ENCODE measurements around the gene LNX1.

DNA sequence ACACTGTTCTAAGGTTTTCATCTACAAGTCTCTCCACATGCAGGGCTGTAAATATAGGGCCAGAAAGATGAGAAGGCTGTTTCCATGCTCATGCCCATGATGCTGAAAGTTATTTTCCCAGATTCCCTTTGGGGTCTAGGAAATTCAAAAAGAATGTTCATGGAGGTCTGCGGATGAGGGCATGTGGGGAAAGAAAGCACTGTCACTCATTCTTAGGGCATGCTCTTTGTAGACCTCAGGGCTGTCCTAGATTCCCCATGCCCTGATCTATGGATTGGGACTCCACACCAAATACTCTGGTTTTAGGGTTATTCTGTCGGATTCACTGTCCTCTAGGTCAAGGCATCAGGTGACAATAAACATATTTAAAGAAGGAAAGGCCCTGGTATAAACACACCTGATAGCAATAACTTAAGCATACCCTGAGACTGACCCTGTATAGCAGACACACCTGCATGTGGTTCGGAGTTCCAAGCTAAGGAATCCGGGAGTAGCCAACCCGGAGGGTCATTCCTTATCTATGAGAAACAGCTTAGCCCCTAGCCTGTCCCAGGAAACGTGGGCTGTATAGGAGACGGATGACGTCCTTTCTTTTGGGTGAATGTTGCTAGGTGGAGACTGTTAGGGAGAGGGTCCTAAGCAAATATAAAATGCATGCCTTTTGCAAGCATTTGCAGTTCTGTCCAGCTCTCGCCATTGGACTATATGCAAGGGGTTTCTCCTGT is 37.6 kb downstream of the LNX1 start:
- TF ChIP-seq, protein P1, sequence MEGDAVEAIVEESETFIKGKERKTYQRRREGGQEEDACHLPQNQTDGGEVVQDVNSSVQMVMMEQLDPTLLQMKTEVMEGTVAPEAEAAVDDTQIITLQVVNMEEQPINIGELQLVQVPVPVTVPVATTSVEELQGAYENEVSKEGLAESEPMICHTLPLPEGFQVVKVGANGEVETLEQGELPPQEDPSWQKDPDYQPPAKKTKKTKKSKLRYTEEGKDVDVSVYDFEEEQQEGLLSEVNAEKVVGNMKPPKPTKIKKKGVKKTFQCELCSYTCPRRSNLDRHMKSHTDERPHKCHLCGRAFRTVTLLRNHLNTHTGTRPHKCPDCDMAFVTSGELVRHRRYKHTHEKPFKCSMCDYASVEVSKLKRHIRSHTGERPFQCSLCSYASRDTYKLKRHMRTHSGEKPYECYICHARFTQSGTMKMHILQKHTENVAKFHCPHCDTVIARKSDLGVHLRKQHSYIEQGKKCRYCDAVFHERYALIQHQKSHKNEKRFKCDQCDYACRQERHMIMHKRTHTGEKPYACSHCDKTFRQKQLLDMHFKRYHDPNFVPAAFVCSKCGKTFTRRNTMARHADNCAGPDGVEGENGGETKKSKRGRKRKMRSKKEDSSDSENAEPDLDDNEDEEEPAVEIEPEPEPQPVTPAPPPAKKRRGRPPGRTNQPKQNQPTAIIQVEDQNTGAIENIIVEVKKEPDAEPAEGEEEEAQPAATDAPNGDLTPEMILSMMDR (IDR thresholded peaks at IDR 0.05 in 2 of 3, conservative IDR thresholded peaks at IDR 0.05 in 1 of 3; ENCODE audit: borderline replicate concordance in 1 of 3, insufficient read depth in 1 of 3, low read depth in 2 of 3, low read length in 2 of 3): no peak
- TF ChIP-seq, protein P2, sequence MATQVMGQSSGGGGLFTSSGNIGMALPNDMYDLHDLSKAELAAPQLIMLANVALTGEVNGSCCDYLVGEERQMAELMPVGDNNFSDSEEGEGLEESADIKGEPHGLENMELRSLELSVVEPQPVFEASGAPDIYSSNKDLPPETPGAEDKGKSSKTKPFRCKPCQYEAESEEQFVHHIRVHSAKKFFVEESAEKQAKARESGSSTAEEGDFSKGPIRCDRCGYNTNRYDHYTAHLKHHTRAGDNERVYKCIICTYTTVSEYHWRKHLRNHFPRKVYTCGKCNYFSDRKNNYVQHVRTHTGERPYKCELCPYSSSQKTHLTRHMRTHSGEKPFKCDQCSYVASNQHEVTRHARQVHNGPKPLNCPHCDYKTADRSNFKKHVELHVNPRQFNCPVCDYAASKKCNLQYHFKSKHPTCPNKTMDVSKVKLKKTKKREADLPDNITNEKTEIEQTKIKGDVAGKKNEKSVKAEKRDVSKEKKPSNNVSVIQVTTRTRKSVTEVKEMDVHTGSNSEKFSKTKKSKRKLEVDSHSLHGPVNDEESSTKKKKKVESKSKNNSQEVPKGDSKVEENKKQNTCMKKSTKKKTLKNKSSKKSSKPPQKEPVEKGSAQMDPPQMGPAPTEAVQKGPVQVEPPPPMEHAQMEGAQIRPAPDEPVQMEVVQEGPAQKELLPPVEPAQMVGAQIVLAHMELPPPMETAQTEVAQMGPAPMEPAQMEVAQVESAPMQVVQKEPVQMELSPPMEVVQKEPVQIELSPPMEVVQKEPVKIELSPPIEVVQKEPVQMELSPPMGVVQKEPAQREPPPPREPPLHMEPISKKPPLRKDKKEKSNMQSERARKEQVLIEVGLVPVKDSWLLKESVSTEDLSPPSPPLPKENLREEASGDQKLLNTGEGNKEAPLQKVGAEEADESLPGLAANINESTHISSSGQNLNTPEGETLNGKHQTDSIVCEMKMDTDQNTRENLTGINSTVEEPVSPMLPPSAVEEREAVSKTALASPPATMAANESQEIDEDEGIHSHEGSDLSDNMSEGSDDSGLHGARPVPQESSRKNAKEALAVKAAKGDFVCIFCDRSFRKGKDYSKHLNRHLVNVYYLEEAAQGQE (IDR thresholded peaks at IDR 0.05; ENCODE audit: low read depth): no peak
- TF ChIP-seq, protein P3, sequence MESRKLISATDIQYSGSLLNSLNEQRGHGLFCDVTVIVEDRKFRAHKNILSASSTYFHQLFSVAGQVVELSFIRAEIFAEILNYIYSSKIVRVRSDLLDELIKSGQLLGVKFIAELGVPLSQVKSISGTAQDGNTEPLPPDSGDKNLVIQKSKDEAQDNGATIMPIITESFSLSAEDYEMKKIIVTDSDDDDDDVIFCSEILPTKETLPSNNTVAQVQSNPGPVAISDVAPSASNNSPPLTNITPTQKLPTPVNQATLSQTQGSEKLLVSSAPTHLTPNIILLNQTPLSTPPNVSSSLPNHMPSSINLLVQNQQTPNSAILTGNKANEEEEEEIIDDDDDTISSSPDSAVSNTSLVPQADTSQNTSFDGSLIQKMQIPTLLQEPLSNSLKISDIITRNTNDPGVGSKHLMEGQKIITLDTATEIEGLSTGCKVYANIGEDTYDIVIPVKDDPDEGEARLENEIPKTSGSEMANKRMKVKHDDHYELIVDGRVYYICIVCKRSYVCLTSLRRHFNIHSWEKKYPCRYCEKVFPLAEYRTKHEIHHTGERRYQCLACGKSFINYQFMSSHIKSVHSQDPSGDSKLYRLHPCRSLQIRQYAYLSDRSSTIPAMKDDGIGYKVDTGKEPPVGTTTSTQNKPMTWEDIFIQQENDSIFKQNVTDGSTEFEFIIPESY (IDR thresholded peaks at IDR 0.05; ENCODE audit: extremely low read depth, insufficient replicate concordance, low read length): no peak

Measured in HCT116 (cell line).